Fibroblast of the aortic adventitia (primary cell): ENCODE measurements around the gene DHX58. TPM values are rescaled to one million over a fixed set of nuclear protein-coding genes. Genes with fewer than 3 reads are reported as not detected.

Experiments used
- DNase-seq: peaks from one replicate; pipeline ENCODE4 v3.0.0-alpha.2; 2010; ENCODE audit warnings: low read depth
- H3K4me3 ChIP-seq: 2 replicates; pipeline ENCODE4 v1.5.1; 2011; ENCODE audit warnings: low read depth, mild to moderate bottlenecking, control low read depth, low read length, moderate library complexity
- total RNA-seq: library from RNA; depleted of rRNA; stranded (reverse); fragments of >200 nt; gene quantifications from 2 replicates; pipeline ENCODE4 v1.2.3, GENCODE V29; 2012; ENCODE audit warnings: low replicate concordance
- TF ChIP-seq, protein P1 (sequence below): IDR thresholded peaks from 2 replicates; pipeline ENCODE4 v1.5.1; 2011; ENCODE audit warnings: mild to moderate bottlenecking, low read length, control low read depth, inconsistent platforms; ENCODE audit not compliant: insufficient read depth

The DHX58 gene
- total RNA-seq, 1 donor, result 11.3 TPM

GRCh38 chr17:42114118-42114517 is 1.6 kb upstream of the DHX58 start:
- H3K4me3 ChIP-seq, result no peak overlapping the region
- no peak for DNase-seq
- TF ChIP-seq, protein P1, sequence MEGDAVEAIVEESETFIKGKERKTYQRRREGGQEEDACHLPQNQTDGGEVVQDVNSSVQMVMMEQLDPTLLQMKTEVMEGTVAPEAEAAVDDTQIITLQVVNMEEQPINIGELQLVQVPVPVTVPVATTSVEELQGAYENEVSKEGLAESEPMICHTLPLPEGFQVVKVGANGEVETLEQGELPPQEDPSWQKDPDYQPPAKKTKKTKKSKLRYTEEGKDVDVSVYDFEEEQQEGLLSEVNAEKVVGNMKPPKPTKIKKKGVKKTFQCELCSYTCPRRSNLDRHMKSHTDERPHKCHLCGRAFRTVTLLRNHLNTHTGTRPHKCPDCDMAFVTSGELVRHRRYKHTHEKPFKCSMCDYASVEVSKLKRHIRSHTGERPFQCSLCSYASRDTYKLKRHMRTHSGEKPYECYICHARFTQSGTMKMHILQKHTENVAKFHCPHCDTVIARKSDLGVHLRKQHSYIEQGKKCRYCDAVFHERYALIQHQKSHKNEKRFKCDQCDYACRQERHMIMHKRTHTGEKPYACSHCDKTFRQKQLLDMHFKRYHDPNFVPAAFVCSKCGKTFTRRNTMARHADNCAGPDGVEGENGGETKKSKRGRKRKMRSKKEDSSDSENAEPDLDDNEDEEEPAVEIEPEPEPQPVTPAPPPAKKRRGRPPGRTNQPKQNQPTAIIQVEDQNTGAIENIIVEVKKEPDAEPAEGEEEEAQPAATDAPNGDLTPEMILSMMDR, result no peak

DNA sequence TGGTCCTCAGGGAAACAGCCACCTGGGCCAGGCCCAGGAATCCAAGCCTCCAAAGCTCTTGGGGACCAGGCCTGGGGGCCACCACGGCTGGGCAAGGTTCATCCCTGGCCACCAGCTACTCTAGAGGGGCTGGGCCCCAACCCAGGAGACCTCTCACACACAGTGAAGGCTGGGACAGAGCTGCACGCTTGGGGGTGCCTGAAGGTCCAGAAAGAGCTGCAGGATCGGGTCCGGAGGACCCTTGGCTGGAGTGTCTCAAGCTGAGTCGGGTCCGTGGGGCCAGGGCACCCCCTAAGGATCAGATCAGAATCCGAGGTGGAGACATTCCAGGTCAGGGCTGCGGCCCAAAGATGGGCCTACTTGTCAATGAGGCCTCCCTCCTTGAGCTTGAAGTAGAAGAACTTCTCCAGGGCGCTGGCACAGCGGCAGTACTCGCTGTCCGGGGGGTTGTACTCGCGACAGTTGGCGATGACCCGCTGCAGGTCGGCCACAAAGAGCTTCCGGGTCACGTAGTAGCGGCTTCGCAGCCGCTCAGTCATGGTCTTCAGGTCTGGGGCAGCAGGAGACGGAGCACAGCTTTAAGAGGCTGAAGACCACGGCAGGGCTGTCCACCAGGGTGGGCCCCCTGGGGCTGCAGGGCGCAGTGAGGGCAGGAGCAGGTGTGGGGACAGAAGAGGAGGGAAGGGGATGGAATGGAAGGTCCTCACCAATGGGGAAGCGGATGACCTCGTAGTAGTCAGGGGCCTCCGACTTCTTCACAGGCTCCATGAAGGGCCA is 967 bp upstream of the DHX58 start:
- TF ChIP-seq, protein P1, result no peak
- DNase-seq, result no peak

DNA sequence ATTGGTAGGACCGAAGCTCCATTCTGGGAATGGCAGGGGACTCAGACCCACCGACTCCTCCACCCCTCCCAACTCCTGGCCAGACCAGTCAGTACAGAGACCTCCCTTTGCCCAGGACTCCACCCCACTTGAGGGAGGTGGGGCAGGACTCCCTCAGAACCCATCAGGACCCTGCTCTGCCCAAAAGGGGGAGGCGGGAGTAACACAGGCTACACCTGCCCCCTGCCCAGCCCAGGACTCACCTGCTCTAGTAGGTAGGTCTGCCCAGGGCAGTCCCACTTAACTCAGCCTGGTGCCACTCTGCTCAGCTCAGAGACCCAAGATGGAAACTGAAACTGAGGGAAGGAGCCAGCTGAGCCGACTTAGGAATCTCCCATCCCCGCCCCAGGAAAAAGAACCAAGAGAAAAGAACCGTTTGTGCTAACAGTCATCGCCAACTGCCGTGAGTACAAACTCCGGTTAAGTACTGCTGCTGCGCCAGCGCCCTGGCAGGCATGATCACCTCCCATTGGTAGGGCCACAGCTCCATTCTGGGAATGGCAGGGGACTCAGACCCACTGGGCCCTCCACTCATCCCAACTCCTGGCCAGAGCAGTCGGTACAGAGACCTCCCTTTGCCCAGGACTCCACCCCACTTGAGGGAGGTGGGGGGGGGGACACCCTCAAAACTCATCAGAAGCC is 503 bp downstream of the DHX58 start:
- H3K4me3 ChIP-seq, result peak overlapping the region; percentile 78
- TF ChIP-seq, protein P1, result no peak
- peak; percentile 57 for DNase-seq

More for the DNA sequence above, 967 bp upstream of the DHX58 start:
- H3K4me3 ChIP-seq, result no peak overlapping the region

- DNase-seq, result no peak
- TF ChIP-seq, protein P1, result no peak
- H3K4me3 ChIP-seq, result no peak overlapping the region
Measured at GRCh38 chr17:42111265-42111636, 1.3 kb downstream of the DHX58 start.

DNA sequence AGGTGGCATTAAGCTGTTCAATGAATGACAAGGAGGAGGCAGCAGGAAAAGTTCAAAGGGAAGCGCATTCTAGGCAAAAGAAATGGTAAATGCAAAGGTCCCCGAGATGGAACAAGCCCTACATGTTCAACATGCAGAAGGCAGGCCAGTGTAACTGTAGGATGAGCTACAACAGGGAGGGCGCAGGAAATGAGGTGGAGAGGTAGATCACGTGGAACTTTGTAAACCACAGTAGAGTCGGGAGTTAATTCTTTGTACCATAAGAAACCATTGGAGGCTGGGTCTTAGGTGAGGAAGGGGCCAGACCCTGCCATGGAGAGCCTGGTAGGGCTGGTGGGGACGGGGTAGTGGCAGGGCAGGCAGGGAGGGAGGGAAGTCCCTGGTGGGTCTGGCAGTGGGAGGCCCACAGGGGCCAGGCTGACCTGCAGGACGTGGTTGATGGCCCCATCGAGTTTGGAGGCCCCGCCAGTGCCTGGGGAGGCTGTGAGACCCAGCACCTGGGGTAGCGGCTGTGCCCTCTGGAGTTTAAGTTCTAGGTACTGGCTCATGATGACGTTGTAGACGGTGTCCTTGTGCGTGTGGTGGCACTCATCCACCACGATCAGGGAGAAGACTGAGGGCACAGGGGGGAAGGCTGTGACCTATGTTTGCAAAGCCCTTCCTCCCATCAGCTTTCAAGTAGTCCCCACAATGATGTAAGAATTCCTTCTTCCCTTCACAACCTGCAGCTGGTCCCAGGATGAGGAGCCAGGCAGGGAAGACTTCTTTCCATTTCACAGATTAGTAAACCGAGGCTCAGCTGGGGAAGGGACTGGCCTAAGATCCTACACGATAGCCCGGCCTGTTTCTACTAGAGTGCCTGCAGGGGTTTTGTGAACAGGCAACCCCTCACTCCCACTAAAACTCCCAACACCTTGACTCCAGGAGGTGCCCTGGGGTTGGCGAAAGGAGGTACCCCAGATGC is 1.9 kb downstream of the DHX58 start:
- no peak for DNase-seq
- no peak overlapping the region for H3K4me3 ChIP-seq
- TF ChIP-seq, protein P1, result no peak

GRCh38 chr17:42109086-42109485 is 3.4 kb downstream of the DHX58 start:
- no peak for DNase-seq
- TF ChIP-seq, protein P1, result no peak

More at GRCh38 chr17:42109086-42109485, 3.4 kb downstream of the DHX58 start:
- H3K4me3 ChIP-seq, result no peak overlapping the region
